HG03520 (cell line): ENCODE measurements around the gene P2RY2.
"Not testable (repeated sequence)": the region's sequence is repeated elsewhere in the genome, so short reads cannot be mapped to it uniquely, and the experiment has no call there.

Experiments
- ATAC-seq: cut with Tn5 transposase; IDR thresholded peaks from one replicate; pipeline ENCODE4 v1.9.1; 2021; ENCODE audit warnings: mild to moderate bottlenecking, moderate library complexity; ENCODE audit not compliant: unreplicated experiment

The P2RY2 gene

DNA sequence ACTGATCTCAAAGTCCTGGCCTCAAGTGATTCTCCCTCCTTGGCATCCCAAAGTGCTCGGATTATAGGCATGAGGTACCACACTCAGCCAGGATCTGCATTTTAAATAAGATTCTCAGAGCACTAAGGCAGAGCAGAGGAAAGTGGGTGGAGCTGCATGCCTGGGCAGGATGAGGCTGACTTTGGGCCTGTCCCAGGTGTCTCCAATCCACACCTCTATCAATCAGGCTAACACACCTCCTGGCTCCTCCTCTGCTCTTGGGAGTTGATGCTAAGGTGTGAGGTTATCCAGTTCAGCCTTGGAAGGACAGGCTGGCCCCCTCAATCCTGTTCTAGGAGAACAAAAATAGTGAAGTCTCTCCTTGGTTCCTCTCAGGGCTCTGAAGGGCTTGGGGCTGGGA is 30.2 kb upstream of the P2RY2 start:
- no peak for ATAC-seq

DNA sequence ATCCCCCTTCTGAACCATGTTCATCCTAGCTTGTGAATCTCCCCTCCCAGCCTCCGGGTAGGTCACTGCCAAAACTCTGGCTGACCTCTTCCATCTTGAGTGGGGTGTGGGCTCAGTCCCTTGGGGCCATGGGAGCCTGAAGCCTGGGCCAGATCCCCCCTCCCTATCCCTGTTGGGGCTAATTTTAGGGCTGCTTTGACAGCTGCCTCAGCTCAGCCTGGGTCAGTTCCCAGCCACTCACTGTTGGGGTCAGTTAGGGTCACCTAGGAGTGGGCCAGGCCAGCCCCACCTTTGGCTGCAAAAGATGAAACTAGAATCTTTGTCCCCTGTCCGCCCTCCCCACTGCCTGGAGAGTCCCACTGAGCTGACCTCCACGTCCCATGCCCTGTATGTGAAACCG is 29.8 kb upstream of the P2RY2 start:
- ATAC-seq, result no peak

DNA sequence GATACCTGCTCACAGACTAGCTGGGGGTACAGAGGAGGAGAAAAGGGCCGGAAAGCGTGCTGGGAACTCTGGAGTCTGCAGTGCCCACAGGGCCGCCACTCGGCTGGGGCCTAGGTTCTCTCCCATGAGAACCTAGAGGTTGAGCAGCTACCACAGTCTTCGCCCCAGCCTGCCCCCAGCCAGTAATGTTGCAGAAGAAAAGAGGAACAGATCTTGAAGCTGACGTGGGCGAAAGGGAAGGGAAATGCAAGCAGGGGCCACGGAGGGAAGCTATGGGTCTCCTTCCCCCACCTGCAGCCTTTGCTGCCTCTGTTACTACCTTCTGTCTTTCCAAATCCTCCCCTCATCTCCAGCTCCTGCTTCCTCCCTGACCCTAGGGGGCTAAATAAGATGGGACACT is 28.8 kb upstream of the P2RY2 start:
- ATAC-seq, result no peak

DNA sequence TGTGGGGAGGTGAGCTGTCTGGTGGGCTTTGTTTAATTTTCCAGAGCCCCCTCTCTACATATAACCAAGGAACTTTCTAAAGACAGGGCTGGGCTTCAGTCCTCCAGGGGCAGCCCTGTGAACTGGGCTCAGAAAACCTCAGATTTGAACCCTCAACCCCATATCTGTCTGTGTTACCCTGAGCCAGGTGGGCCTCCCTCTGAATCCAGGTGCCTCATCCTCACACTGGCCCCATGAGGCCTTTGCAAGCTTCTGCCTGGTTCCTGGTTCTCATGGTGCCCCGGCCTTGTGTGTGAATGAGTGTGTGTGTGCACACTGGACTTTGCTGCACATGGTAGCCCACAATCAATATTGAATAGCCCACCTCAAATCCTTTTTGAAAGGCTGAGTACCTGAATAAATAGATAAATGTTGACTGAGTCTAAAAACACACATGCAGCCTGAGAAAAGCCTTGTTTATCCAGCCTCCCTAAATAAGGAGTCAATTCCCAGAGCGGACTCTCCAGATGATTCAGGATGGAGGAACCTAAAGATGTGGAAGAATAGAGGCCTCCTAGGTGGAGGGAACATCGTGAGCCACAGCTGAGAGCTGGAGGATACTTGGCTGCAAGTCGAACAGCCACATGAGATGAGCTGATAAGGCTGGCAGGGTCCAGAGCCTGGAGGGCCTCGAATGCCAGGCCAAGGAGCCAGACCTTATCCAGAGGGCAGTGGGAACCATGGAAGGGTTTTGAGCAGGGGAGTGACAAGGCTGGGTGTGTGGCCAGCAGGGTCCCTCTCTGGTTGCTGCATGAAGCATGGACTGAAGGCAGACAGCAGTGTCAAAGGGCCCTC is 28.1 kb upstream of the P2RY2 start:
- ATAC-seq, result no peak

GRCh38 chr11:73190557-73190885 is 27.6 kb upstream of the P2RY2 start:
- ATAC-seq, result no peak

DNA sequence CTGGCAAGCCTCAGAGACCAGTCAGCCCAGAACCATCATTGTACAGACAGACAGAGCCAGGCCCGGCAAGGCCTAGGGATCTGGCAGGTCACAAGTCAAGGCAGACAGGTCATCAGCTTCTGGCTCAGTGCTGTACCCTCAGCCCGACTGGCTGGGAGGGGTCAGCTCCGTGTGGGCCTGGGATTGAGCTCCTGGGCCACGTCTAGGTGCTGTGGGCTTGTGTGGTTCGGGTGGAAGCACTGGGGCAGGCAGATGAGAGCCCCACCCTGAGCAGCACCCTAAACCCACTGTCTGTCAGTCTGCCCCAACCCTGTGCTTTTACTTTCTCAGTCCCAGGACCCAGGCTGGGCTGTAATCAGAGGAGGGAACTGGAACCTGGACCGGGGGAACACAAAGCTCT is 26.9 kb upstream of the P2RY2 start:
- no peak for ATAC-seq

GRCh38 chr11:73192272-73192671 is 25.8 kb upstream of the P2RY2 start:
- no peak for ATAC-seq

DNA sequence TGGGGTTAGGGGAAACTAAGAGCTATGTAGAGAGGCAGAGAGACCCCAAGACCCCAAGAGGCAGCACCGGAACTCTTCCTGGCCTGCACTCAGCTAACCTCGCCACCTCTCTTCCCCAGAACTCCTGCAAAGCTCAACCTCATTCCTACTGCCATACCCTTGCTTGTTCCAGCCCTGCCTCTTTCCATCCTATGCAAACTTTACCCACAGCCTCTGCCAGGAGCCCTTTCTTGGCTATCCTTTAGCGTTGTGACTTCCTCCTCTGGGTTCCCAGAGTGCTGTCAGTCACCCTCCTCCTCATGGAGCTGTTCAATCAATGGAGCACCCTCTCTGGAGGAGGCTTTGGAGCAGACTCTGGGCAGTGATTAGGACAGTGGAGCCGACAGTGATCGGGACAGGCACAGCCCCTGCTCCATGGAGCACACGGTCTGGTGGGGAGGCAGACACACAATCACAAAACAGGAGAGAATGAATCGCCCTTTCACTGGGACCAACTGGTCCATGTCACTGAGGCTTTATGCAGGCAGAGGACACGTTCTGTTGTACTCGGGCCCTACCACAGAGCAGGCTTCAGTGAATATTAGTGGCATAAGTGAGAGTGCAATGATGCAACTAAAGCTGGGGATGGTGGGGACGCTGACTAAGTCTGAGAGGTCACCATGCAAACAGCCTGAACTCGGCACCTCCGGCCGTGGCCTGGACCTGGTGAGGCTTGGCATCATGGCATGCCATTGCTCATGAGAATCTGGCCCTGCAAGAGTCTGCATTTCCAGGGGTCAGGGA is 24.6 kb upstream of the P2RY2 start:
- no peak for ATAC-seq

DNA sequence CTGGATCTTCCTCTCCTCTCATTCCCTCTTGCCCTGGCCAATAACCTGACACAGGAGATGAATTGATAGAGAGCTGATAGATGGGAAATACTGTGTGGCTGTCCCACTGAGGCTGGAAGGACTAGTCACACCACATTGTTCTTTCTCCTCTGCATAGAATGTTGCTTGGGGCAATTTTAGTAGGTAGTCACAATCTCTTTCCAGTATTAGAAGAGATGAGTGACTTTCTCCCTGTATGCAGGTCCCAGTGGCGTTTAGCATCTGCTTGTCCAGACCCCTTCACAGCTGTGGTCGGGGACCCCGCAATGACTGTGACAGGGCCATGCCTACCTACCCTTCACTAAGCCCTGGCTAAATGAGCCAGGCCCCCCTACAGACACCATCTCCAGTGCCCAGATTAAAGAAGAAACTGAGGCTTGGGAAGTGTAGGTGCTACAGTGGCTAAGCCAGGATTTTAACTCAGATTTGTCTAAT is 24.0 kb upstream of the P2RY2 start:
- no peak for ATAC-seq

DNA sequence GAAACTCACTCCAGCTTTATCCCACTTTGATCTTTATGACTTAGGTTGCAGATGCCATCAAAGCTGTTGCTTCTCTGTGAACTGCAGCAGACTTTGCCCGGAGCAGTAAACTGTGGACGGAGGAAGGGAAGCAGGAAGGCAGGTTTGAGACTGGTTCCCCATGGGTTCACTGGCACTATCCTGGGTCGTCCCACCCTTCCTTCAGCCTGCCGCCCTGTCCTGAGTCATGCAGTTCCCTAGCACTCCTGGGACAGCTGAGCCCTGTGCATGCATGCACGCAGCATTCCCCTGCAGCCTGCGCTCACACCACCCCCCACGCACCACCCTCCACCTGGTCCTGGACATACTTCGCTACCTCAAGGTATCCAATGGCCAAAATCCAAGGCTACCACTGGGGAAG is 23.5 kb upstream of the P2RY2 start:
- ATAC-seq, result no peak

DNA sequence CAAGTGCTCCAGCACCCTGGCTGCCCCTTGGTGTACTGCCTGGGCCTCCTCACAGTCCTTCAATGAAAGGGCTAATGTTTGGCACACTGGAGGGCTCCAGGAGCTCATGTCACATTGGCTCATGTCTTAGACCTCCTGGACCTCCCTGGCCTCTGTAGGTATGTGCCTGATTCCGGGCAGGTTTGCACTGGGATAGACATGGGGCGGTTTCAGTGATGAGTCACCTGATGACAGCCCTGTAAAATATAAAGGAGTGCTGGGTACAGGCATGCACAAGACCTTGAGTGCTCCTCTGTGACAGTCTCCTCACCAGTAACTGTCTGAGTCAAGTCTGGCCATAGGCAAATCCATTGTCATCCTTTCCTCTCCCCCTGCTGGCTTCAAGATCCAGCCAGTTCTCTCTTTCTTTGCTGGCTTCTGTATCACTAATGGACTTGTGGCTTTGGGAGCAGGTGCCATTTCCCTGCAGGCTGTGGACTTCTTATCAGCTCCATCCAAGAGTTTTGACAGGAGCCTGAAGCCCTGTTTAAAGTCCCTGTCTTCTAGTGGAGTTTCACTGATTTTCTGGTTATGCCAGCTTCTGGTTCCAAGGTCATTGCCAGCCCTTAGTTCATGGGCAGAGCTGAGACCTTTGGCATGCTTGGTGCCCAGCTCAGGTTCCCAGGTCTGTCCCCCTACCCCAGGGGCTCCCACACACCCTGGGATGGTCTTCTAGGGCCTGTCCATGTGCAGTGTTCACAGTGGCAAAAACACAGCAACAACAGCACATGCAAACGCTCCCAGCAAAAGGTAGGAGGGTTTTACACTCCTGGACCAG is 22.7 kb upstream of the P2RY2 start:
- ATAC-seq, result no peak

DNA sequence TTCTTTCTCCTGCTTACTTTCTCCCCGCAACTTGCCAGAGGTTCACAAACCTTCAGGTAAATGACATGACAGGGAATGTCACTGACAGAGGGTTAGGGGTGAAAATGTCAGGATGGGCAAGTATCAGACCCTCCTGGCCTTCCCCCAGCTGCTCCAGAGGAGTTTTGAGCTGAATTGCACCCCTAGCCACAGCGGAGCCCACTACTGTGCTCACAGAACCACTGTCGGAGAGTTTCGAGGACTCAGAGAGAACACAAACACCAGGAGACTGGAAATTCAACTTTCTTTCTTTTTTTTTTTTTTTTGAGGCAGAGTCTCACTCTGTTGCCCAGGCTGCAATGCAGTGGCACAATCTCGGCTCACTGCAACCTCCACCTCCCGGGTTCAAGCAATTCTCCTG is 21.5 kb upstream of the P2RY2 start:
- no peak for ATAC-seq

GRCh38 chr11:73197348-73197747 is 20.7 kb upstream of the P2RY2 start:
- no peak for ATAC-seq

DNA sequence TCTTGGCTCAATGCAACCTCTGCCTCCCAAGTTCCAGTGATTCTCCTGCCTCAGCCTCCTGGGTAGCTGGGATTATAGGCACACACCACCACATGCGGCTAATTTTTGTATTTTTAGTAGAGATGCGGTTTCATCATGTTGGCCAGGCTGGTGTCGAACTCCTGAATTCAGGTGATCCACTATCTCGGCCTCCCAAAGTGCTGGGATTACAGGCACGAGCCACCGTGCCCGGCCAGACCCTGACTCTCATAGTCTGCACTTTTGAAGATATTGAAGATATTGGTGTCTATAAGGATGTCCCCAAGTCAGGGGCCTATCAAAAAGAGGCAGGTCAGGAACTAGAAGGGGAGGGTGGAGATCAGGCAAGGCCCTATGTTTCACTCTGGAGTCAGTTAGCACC is 20.3 kb upstream of the P2RY2 start:
- not testable (repeated sequence) for ATAC-seq

- ATAC-seq, result no peak
Measured at GRCh38 chr11:73198677-73199076, 19.4 kb upstream of the P2RY2 start.

DNA sequence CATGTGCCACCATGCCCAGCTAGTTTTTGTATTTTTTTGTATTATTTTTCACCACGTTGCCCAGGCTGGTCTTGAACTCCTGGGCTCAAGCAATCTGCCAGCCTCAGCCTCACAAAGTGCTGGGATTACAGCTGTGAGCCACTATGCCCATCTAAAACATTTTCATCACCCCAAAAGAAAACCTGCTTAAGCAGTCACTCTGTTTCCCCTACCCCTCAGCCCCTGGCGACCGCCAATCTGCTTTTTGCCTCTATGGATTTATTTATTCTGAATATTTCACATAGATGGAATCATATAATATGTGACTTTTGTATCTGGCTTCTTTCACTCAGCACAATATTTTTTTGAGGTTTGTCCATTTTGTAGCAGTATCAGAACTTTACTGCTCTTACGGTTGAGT is 18.6 kb upstream of the P2RY2 start:
- ATAC-seq, result no peak

DNA sequence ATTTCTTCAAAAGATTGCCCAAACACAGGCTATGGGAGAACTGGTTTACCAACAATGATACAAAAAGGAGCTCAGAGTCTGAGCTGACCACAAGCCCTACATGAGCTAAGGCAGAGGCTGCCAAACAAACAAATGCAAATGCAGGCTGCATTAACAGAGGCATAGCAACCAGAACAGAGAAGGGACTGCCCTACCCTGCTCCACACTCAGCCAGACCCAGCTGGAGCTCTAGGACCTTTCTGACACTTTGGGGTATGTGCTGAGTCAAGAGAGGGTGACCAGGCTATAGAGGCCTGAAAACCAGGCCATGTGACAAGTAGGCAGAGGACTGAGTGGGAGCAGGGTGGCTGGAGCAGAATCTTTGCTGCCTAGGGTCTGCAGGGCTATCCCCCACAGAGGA is 17.8 kb upstream of the P2RY2 start:
- no peak for ATAC-seq

- no peak for ATAC-seq
Measured at GRCh38 chr11:73201249-73201648, 16.8 kb upstream of the P2RY2 start.

GRCh38 chr11:73201888-73202780 is 15.9 kb upstream of the P2RY2 start:
- ATAC-seq, result no peak

DNA sequence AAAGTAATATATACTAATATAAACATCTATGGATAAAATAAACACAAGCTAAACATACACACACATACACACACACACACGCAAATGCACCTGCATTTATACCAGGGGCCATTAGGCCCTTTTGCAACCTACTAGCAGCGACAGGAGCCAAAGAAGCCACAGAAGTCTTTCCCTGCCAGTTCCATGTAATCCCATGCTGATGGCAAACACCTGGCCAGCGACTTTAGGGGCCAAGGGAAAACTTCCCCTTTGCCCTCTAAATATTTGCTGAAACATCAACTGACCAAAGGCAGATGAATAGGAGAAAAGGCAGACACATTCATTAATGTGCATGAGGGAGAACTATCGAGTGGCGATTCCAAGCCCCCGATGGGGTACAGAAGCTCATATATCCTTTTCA is 14.8 kb upstream of the P2RY2 start:
- no peak for ATAC-seq

DNA sequence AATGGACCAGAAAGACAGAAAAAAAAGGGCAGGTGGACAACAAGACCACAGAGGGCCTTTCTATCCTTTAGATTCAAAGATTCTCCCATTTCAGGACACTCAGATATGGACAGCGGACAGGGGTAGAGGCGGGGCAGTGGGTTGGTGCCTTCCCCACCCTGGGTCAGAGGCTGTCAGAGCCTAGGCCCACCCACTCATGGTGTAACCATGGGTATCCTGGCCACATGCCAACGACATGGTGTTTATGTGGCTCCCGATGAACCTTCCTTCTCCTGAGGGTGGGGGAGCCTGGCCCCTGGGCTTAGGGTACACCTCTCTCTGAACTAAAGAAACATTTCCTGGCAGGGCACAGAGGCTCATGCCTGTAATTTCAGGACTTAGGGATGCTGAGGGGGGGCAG is 14.3 kb upstream of the P2RY2 start:
- ATAC-seq, result no peak
